Testis (tissue), 2 donors: ENCODE measurements around the gene AOX1.
"Not testable (repeated sequence)": the region's sequence is repeated elsewhere in the genome, so short reads cannot be mapped to it uniquely, and the experiment has no call there.

ENCODE experiments used
- POLR2A ChIP-seq: fragments of 450-650 bp; IDR thresholded peaks from one replicate; pipeline ENCODE4 v1.6.1; 2017; ENCODE audit warnings: antibody characterized with exemption, mild to moderate bottlenecking, moderate library complexity
- TF ChIP-seq, protein P1 (sequence below), 3 experiments: fragments of 450-650 bp in 2 of 3; fragments of 200-600 bp in 1 of 3; sonication (generic) in 1 of 3; IDR thresholded peaks; one replicate each; pipeline ENCODE4 v1.5.1; 2016 to 2019; ENCODE audit warnings: antibody characterized with exemption in 3 of 3, mild to moderate bottlenecking in 2 of 3, moderate library complexity in 1 of 3

- TF ChIP-seq, protein P1, sequence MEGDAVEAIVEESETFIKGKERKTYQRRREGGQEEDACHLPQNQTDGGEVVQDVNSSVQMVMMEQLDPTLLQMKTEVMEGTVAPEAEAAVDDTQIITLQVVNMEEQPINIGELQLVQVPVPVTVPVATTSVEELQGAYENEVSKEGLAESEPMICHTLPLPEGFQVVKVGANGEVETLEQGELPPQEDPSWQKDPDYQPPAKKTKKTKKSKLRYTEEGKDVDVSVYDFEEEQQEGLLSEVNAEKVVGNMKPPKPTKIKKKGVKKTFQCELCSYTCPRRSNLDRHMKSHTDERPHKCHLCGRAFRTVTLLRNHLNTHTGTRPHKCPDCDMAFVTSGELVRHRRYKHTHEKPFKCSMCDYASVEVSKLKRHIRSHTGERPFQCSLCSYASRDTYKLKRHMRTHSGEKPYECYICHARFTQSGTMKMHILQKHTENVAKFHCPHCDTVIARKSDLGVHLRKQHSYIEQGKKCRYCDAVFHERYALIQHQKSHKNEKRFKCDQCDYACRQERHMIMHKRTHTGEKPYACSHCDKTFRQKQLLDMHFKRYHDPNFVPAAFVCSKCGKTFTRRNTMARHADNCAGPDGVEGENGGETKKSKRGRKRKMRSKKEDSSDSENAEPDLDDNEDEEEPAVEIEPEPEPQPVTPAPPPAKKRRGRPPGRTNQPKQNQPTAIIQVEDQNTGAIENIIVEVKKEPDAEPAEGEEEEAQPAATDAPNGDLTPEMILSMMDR (IDR thresholded peaks at IDR 0.05) = not testable (repeated sequence)
- not testable (repeated sequence) for TF ChIP-seq POLR2A
Measured at GRCh38 chr2:200628461-200628860, 42.6 kb downstream of the AOX1 start.
